ENCODE results near the gene PAQR8. TPM values are rescaled to one million over a fixed set of nuclear protein-coding genes. Genes with fewer than 3 reads are reported as not detected.
A peak's percentile ranks its signal among the peaks of the same experiment; 100 is the strongest.

The PAQR8 gene
- 26.2 and 37.7 TPM in 2 replicates for total RNA-seq (2016; rRNA removed; fragmentation: Illumina TruSeq; extraction: Trizol)
- total RNA-seq (2016; cell fraction: cytosol; rRNA removed; fragmentation: Illumina TruSeq; extraction: Trizol; ENCODE audit: low read depth) = 3.1 and 3.4 TPM in 2 replicates
- total RNA-seq (2016; cell fraction: insoluble cytoplasmic fraction; rRNA removed; fragmentation: Illumina TruSeq; extraction: Trizol) = 25.3 and 36.5 TPM in 2 replicates
- 16.5 TPM in 2 replicates for total RNA-seq (2016; cell fraction: membrane; rRNA removed; fragmentation: Illumina TruSeq; extraction: Trizol)
- 36.5 and 38.6 TPM in 2 replicates for total RNA-seq (2016; cell fraction: nucleus; rRNA removed; fragmentation: Illumina TruSeq; extraction: Trizol)
- 36.5 and 50.7 TPM in 2 replicates for polyA plus RNA-seq (2011; rRNA removed)
- polyA plus RNA-seq (2011; cell fraction: cytosol; rRNA removed) = 33.7 and 46.9 TPM in 2 replicates
- 17.0 and 22.0 TPM in 2 replicates for polyA plus RNA-seq (2011; cell fraction: nucleus; rRNA removed)
- polyA plus RNA-seq (2012) = 18.9 and 24.9 TPM in 2 replicates
- 2.3 and 2.8 TPM in 2 replicates for polyA plus RNA-seq (2016; cell fraction: cytosol; fragmentation: Illumina TruSeq; extraction: Trizol; ENCODE audit: low read depth)
- polyA plus RNA-seq (2016; cell fraction: insoluble cytoplasmic fraction; fragmentation: Illumina TruSeq; extraction: Trizol; ENCODE audit: low read depth) = 23.7 TPM in 2 replicates
- polyA plus RNA-seq (2016; cell fraction: membrane; fragmentation: Illumina TruSeq; extraction: Trizol; ENCODE audit: low read depth) = 8.0 and 8.6 TPM in 2 replicates
- polyA plus RNA-seq (2016; cell fraction: nucleus; fragmentation: Illumina TruSeq; extraction: Trizol; ENCODE audit: insufficient read depth, low read depth) = 41.8 and 43.1 TPM in 2 replicates
- 0.87 and 184 TPM in 2 replicates for polyA minus RNA-seq (2011; rRNA and poly(A)+ RNA removed; ENCODE audit: low replicate concordance)
- polyA minus RNA-seq (2011; cell fraction: cytosol; rRNA and poly(A)+ RNA removed) = 34.4 and 49.4 TPM in 2 replicates
- polyA minus RNA-seq (2011; cell fraction: nucleus; rRNA and poly(A)+ RNA removed) = 30.6 and 38.9 TPM in 2 replicates
- percentile 88 among the genes with signal in this experiment for Bru-seq, nascent RNA
- BruChase-seq, experiment 1, labeled RNA remaining after a 6-hour chase = percentile 96 among the genes with signal in this experiment
- BruChase-seq, experiment 2, labeled RNA remaining after a 2-hour chase = percentile 97 among the genes with signal in this experiment
- long read RNA-seq, experiment 1, full-length matches to known transcripts = 31 of 32 reads
- long read RNA-seq, experiment 1, partial matches to known transcripts = 0 of 32 reads
- long read RNA-seq, experiment 1, other reads (novel, unspliced or antisense) = 1 of 32 reads
- long read RNA-seq, experiment 2, full-length matches to known transcripts = 71 of 72 reads
- long read RNA-seq, experiment 2, partial matches to known transcripts = 0 of 72 reads
- long read RNA-seq, experiment 2, other reads (novel, unspliced or antisense) = 1 of 72 reads

GRCh38 chr6:52361945-52362442, at the start of gene PAQR8:
Gene PAQR8 (plus strand): TSS chr6:52362151. CDS start chr6:52403214, 41,063 bp downstream.
- peak within 1 kb of the TSS; percentile 35 for H2AFZ ChIP-seq (ENCODE audit: low read length)
- ChIA-PET CTCF (ENCODE audit: low intra/inter-chr PET ratio, low total read pairs) (interaction anchor here (1.5 kb wide), 1 partner anchor 38 kb away, joined by 5 read pairs; no protein-coding TSS in a partner anchor), POLR2A (interaction anchor here (1.0 to 3.8 kb wide), 9 partner anchors 9 to 90 kb away, joined by 4 to 50 read pairs (median 11); partner anchors contain the start of gene MCM3)
- H3K4me1 ChIP-seq (ENCODE audit: insufficient read depth, low read length) = peaks cover 62% of the 10 kb centered on the region
- BruUV-seq (replicated peaks) = no TSS peak
- H3K27ac ChIP-seq (ENCODE audit: extremely low read length, insufficient read depth, low read length) = peak within 1 kb of the TSS; percentile 60
- intact Hi-C loops (cut with micrococcal nuclease; ENCODE audit: unreplicated experiment) = loop anchor here (2.0 to 5.0 kb wide), 2 partner anchors 60 to 77 kb away; partner anchors contain the start of gene MCM3
- H3K9me3 ChIP-seq (ENCODE audit: low read length) = no peaks in the 10 kb centered on the region
- H3K36me3 ChIP-seq (replicated peaks in 1 of 2; ENCODE audit: control insufficient read depth in 1 of 2, insufficient read depth in 2 of 2, low read length in 2 of 2) = no peaks in the 10 kb centered on the region; a peak in 3 of 5 replicates
- peaks cover 51% of the 10 kb centered on the region for H3K79me2 ChIP-seq (ENCODE audit: insufficient read depth, low read length)
- peak within 1 kb of the TSS; percentile 79 to 100 (median 95) for H3K4me3 ChIP-seq (replicated peaks in 1 of 3; ENCODE audit: insufficient read depth in 1 of 3, low read depth in 2 of 3, low read length in 3 of 3)
- no peaks in the 10 kb centered on the region; a peak in 1 of 5 replicates for H3K27me3 ChIP-seq (ENCODE audit: control insufficient read depth in 1 of 2, insufficient read depth in 2 of 2, low read length in 2 of 2)
- no peak for FAIRE-seq
- peak; percentile 89 for ATAC-seq
- WGBS (ENCODE audit: low lambda C conversion rate) = under 1% methylated on average over 22 of the region's 69 CpGs
- peaks cover 7% of the 10 kb centered on the region; the same call in 1 of the 2 replicates for H4K20me1 ChIP-seq (ENCODE audit: insufficient read depth, low read length)
- peak within 1 kb of the TSS; percentile 95 for H3K4me2 ChIP-seq (ENCODE audit: low read depth, low read length)
- DNase-seq (ENCODE audit: low spot score) = no peak
- H3K9ac ChIP-seq (ENCODE audit: insufficient read depth, low read depth, low read length) = peak within 1 kb of the TSS; percentile 86
- in situ Hi-C loops (cut with HindIII; ENCODE audit: extremely low pct_ligation_motif_present, low pct_unique_long_range_greater_than_20kb) = no loop called here
- TF ChIP-seq ZBTB14 (CRISPR knock-in tag; IDR thresholded peaks at IDR 0.05) (peak; percentile 55), ZNF543 (CRISPR knock-in tag; IDR thresholded peaks at IDR 0.05) (peak; percentile 70), ZNF605 (CRISPR knock-in tag; IDR thresholded peaks at IDR 0.05) (no peak), ZNF609 (CRISPR knock-in tag; IDR thresholded peaks at IDR 0.05; ENCODE audit: borderline replicate concordance) (peak; percentile 47), SP4 (CRISPR knock-in tag; IDR thresholded peaks at IDR 0.05) (peak; percentile 88), XRCC5 (optimal IDR thresholded peaks at IDR 0.05; ENCODE audit: low read length) (peak; percentile 61), ZFY (CRISPR knock-in tag; IDR thresholded peaks at IDR 0.05) (peak; percentile 67), RBFOX2 (IDR thresholded peaks at IDR 0.05; ENCODE audit: low read depth, low read length) (peak; percentile 91), HOXA5 (CRISPR knock-in tag; IDR thresholded peaks at IDR 0.05) (no peak), ZNF234 (CRISPR knock-in tag; conservative IDR thresholded peaks at IDR 0.05) (0 out of 2 replicates have a peak, but pooled peaks have one; percentile 55), ZSCAN21 (CRISPR knock-in tag; IDR thresholded peaks at IDR 0.05; ENCODE audit: borderline replicate concordance) (0 out of 2 replicates have a peak, but pooled peaks have one; percentile 16), ZNF777 (CRISPR knock-in tag; IDR thresholded peaks at IDR 0.05) (peak; percentile 31; the same call in 1 of the 2 replicates), ZNF850 (CRISPR knock-in tag; conservative IDR thresholded peaks at IDR 0.05) (0 out of 2 replicates have a peak, but pooled peaks have one; percentile 4)
